ENCODE measurements around the gene ANKDD1B. TPM values are rescaled to one million over a fixed set of nuclear protein-coding genes. Genes with fewer than 3 reads are reported as not detected.

Gene ANKDD1B
- 0.16 and 0.36 TPM in 2 replicates for total RNA-seq

GRCh38 chr5:75611311-75612225 lies at the start of gene ANKDD1B:
Gene ANKDD1B (plus strand): TSS chr5:75611453. CDS start chr5:75611635, 182 bp downstream.

DNA sequence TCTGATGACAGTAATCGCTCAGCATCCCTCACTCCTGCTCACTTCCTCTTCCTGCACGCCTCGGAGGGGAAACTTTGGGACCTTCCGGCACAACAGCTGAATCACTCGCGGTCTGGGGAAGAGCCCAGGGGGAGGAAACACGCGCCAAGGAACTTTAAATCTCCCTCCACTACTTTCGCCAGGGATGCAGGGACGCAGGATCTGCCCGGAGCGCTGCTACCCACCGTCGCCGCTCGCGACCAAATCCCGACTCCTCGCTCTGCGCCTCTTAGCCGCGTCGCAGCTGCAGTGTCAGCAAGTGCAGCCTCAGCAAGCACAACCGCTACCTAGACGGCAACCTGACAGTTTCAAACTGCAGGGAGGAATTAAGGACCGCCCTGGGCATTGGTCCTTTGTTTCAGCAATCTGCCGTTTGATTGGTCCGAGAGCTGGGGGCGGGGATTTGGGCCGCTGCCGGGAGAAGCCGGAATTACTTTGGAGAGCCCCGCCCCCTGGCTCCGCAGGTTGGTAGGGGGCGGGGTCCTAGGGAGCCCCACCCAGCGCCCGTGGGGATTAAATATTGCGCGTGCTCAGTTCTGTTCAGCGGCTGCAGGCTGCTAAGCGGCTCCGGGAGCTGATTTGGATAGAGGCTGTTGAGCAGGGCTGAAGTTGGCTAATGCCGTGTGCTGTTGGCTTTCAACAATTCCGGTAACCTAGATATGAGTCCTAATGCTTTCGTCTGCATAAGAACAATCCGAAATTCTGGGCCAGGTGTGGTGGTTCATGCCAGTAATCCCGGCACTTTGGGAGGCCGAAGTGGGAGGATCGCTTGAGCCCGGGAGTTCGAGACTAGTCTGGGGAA lies 106.0 kb downstream of the ANKDD1B start, which contains the start of gene POC5:
TSS of gene POC5 (minus strand) at position 356 of the 841 bp plus-strand sequence. CDS start 4,500 bp downstream, outside the sequence.

Other genes starting within 250 kb of the ANKDD1B start
- gene CERT1, start 99.8 kb upstream of the ANKDD1B start, total RNA-seq, result 9.9 and 14.3 TPM in 2 replicates
- 13.0 and 16.1 TPM in 2 replicates for gene POLK, start 99.6 kb upstream of the ANKDD1B start, total RNA-seq
- gene POC5, start 106.0 kb downstream of the ANKDD1B start, total RNA-seq, result 9.6 and 28.7 TPM in 2 replicates